ENCODE results near the gene CDC34. TPM values are rescaled to one million over a fixed set of nuclear protein-coding genes. Genes with fewer than 3 reads are reported as not detected.
A peak's percentile ranks its signal among the peaks of the same experiment; 100 is the strongest.

Gene CDC34
- total and polyA plus RNA-seq, 2 of the 8 experiments (the other 6 are each of a cell fraction or from before 2014, with no cell fraction given), result 95.9 to 129 TPM

GRCh38 chr19:525857-526419 is 5.6 kb upstream of the CDC34 start:
- Histone ChIP-seq H3K23ac (ENCODE audit: insufficient read length) (no peak overlapping the region), H3K9me3 (ENCODE audit: insufficient read depth in 2 of 2, low read depth in 1 of 2, low read length in 1 of 2) (peaks cover 8 to 16% of the 10 kb centered on the region in 2 experiments; a peak in 2 of 4 replicates), H4K5ac (ENCODE audit: insufficient read length, low read depth, low read length) (no peak overlapping the region), H3K4me1 (replicated peaks in 1 of 4; ENCODE audit: control insufficient read depth in 3 of 4, insufficient read depth in 4 of 4, low read length in 3 of 4) (peaks cover 0 to 3% (median 0%) of the 10 kb centered on the region in 4 experiments; a peak in 2 of 7 replicates), H2BK12ac (ENCODE audit: low read depth, low read length) (no peak overlapping the region), H3K23me2 (ENCODE audit: low read depth, low read length) (peaks cover 4% of the 10 kb centered on the region; the same call in 1 of the 2 replicates), H3K4me3 (ENCODE audit: extremely low read depth in 1 of 4, insufficient read depth in 2 of 4, low read depth in 3 of 4, low read length in 4 of 4) (peak overlapping the region in 1 of 4 experiments; percentile 6; a peak in 1 of 8 replicates), H3K27ac (ENCODE audit: low read depth, low read length) (no peak overlapping the region), H3K79me2 (ENCODE audit: control insufficient read depth in 1 of 2, insufficient read depth in 2 of 2, low read length in 2 of 2) (no peaks in the 10 kb centered on the region), H2BK5ac (ENCODE audit: low read depth, low read length) (no peak overlapping the region), H3K4ac (replicated peaks; ENCODE audit: insufficient read length, low read depth, low read length) (no peak overlapping the region), H3K9ac (replicated peaks in 1 of 4; ENCODE audit: extremely low read depth in 1 of 4, low read depth in 3 of 4, low read length in 3 of 4) (no peak overlapping the region; a peak in 1 of 7 replicates), H2AK5ac (ENCODE audit: low read depth, low read length) (no peak overlapping the region), H2AFZ (ENCODE audit: low read length) (no peak overlapping the region), H4K20me1 (replicated peaks in 1 of 2; ENCODE audit: control insufficient read depth in 1 of 2, insufficient read depth in 2 of 2, low read length in 2 of 2) (no peaks in the 10 kb centered on the region), H3K14ac (ENCODE audit: insufficient read length) (no peak overlapping the region), H3K36me3 (ENCODE audit: control insufficient read depth in 2 of 4, insufficient read depth in 4 of 4, low read length in 3 of 4) (no peaks in the 10 kb centered on the region), H3K4me2 (ENCODE audit: insufficient read depth in 1 of 2, low read depth in 2 of 2, low read length in 2 of 2) (peak overlapping the region in 1 of 2 experiments; percentile 26; a peak in 3 of 4 replicates), H4K8ac (ENCODE audit: extremely low read depth, insufficient read depth, low read length) (no peak overlapping the region), H2BK20ac (ENCODE audit: low read length) (no peak overlapping the region), H3K18ac (ENCODE audit: extremely low read depth, low read length) (no peak overlapping the region), H3K27me3 (replicated peaks in 1 of 4; ENCODE audit: control insufficient read depth in 3 of 4, extremely low read depth in 1 of 4, insufficient read depth in 3 of 4, low read length in 3 of 4) (no peaks in the 10 kb centered on the region; a peak in 1 of 7 replicates), H4K91ac (replicated peaks; ENCODE audit: insufficient read length, low read length) (no peak overlapping the region), H3K56ac (replicated peaks; ENCODE audit: insufficient read length, low read depth, low read length) (no peak overlapping the region), H3K79me1 (ENCODE audit: low read depth, low read length) (no peaks in the 10 kb centered on the region), H2BK120ac (replicated peaks; ENCODE audit: low read depth, low read length) (no peak overlapping the region), H2BK15ac (ENCODE audit: low read length) (no peak overlapping the region)
- CTCF ChIA-PET (ENCODE audit: partially characterized antibody), result interaction anchor here (0.6 to 2.5 kb wide), 3 partner anchors 15 to 1715 kb away, joined by 3 to 13 read pairs (median 4); no protein-coding TSS in a partner anchor
- 63% methylated on average over 11 of the region's 13 CpGs; no CpG with 5 or more reads in 1 of the 2 experiments for WGBS, 2 experiments (ENCODE audit: extremely low coverage in 1 of 2, insufficient coverage in 1 of 2, insufficient read length in 1 of 2, insufficient replicate concordance in 2 of 2, low coverage in 1 of 2, low lambda C conversion rate in 2 of 2, missing lambda C conversion rate in 1 of 2)
- POLR2A ChIA-PET (ENCODE audit: partially characterized antibody), result interaction anchor here (0.8 to 3.1 kb wide), 3 partner anchors 46 to 99 kb away, joined by 3 to 10 read pairs (median 3); no protein-coding TSS in a partner anchor
- TF ChIP-seq NRF1 (IDR thresholded peaks at IDR 0.05; ENCODE audit: low read depth, low read length), result no peak
- TF ChIP-seq GTF2F1 (IDR thresholded peaks at IDR 0.05; ENCODE audit: borderline replicate concordance, low read depth, low read length), result no peak
- FAIRE-seq (no peak), DNase-seq (ENCODE audit: low read depth in 1 of 2, low spot score in 2 of 2) (no peak)

All from H1 (cell line).